ENCODE data around the gene ANXA7. TPM values are rescaled to one million over a fixed set of nuclear protein-coding genes. Genes with fewer than 3 reads are reported as not detected.

ANXA7 gene
- 39.1 TPM for polyA plus RNA-seq (2013, experiment 1 of 2)
- 38.8 TPM for polyA plus RNA-seq (2013, experiment 2 of 2)

- H3K27me3 ChIP-seq (ENCODE audit: insufficient read depth, low read length, poor library complexity), result no peaks in the 10 kb centered on the region
- H3K56ac ChIP-seq (ENCODE audit: low read length), result peak within 1 kb of the TSS; percentile 99
- peak within 1 kb of the TSS; percentile 76 for H3K18ac ChIP-seq (ENCODE audit: low read length)
- no peak within 1 kb of the TSS for H2BK15ac ChIP-seq (replicated peaks; ENCODE audit: low read depth)
- H2AK5ac ChIP-seq (ENCODE audit: low read length), result no peak within 1 kb of the TSS
- H3K4me3 ChIP-seq (ENCODE audit: low read length), result peak within 1 kb of the TSS; percentile 42
- H3K27ac ChIP-seq (ENCODE audit: low read depth, low read length), result peak within 1 kb of the TSS; percentile 76
- peak; percentile 96 for DNase-seq
- H3K23ac ChIP-seq (ENCODE audit: low read length), result peak within 1 kb of the TSS; percentile 74
- peaks cover 2% of the 10 kb centered on the region for H3K4me1 ChIP-seq (ENCODE audit: control insufficient read depth, low read depth, low read length)
- peak within 1 kb of the TSS; percentile 81 for H3K9ac ChIP-seq (ENCODE audit: low read length)
- H2BK120ac ChIP-seq (ENCODE audit: low read depth, low read length), result peak within 1 kb of the TSS; percentile 75
- no peaks in the 10 kb centered on the region for H3K36me3 ChIP-seq (ENCODE audit: control insufficient read depth, insufficient read depth, low read length)
- peak within 1 kb of the TSS; percentile 83 for H2BK5ac ChIP-seq (ENCODE audit: low read length)
- WGBS (ENCODE audit: extremely low coverage, insufficient coverage, low lambda C conversion rate), result no CpG with 5 or more reads among the region's 62 CpGs
- H3K79me2 ChIP-seq (ENCODE audit: control insufficient read depth, insufficient read depth, low read length), result peaks cover 16% of the 10 kb centered on the region
- H4K5ac ChIP-seq (ENCODE audit: low read length), result no peak within 1 kb of the TSS
- H4K8ac ChIP-seq (ENCODE audit: low read depth, low read length), result peak within 1 kb of the TSS; percentile 41
- H3K4me2 ChIP-seq (ENCODE audit: low read length), result peak within 1 kb of the TSS; percentile 71
- H3K4ac ChIP-seq (ENCODE audit: low read depth, low read length), result peak within 1 kb of the TSS; percentile 28
- H3K79me1 ChIP-seq (ENCODE audit: low read length), result peaks cover 10% of the 10 kb centered on the region
Observed at GRCh38 chr10:73413528-73414229, at the start of gene ANXA7. TSS of gene ANXA7 (minus strand) at chr10:73414058. CDS start at chr10:73400856, 13,202 bp downstream.

GRCh38 chr10:73460897-73461296 lies 47.0 kb upstream of the ANXA7 start:
- H3K79me2 ChIP-seq (ENCODE audit: control insufficient read depth, insufficient read depth, low read length), result no peaks in the 10 kb centered on the region
- H3K4me3 ChIP-seq (ENCODE audit: low read length), result no peak overlapping the region
- H3K27ac ChIP-seq (ENCODE audit: low read depth, low read length), result no peak overlapping the region
- no peak overlapping the region for H2BK15ac ChIP-seq (replicated peaks; ENCODE audit: low read depth)
- H3K4ac ChIP-seq (ENCODE audit: low read depth, low read length), result no peak overlapping the region
- no peak overlapping the region for H2BK5ac ChIP-seq (ENCODE audit: low read length)
- H4K5ac ChIP-seq (ENCODE audit: low read length), result no peak overlapping the region
- no CpG with 5 or more reads among the region's 4 CpGs for WGBS (ENCODE audit: extremely low coverage, insufficient coverage, low lambda C conversion rate)
- no peak overlapping the region for H2BK120ac ChIP-seq (ENCODE audit: low read depth, low read length)
- H3K4me1 ChIP-seq (ENCODE audit: control insufficient read depth, low read depth, low read length), result no peaks in the 10 kb centered on the region
- no peak overlapping the region for H2AK5ac ChIP-seq (ENCODE audit: low read length)
- H3K36me3 ChIP-seq (ENCODE audit: control insufficient read depth, insufficient read depth, low read length), result no peaks in the 10 kb centered on the region
- no peak for DNase-seq
- H3K56ac ChIP-seq (ENCODE audit: low read length), result no peak overlapping the region
- H3K9ac ChIP-seq (ENCODE audit: low read length), result no peak overlapping the region
- no peak overlapping the region for H3K18ac ChIP-seq (ENCODE audit: low read length)
- no peak overlapping the region for H3K4me2 ChIP-seq (ENCODE audit: low read length)
- no peak overlapping the region for H3K23ac ChIP-seq (ENCODE audit: low read length)
- no peaks in the 10 kb centered on the region for H3K79me1 ChIP-seq (ENCODE audit: low read length)
- H3K27me3 ChIP-seq (ENCODE audit: insufficient read depth, low read length, poor library complexity), result no peaks in the 10 kb centered on the region
- H4K8ac ChIP-seq (ENCODE audit: low read depth, low read length), result no peak overlapping the region

GRCh38 chr10:73459683-73460314 lies 45.9 kb upstream of the ANXA7 start:
- no peaks in the 10 kb centered on the region for H3K79me1 ChIP-seq (ENCODE audit: low read length)
- no peak overlapping the region for H3K4ac ChIP-seq (ENCODE audit: low read depth, low read length)
- no peak overlapping the region for H3K4me2 ChIP-seq (ENCODE audit: low read length)
- no peaks in the 10 kb centered on the region for H3K79me2 ChIP-seq (ENCODE audit: control insufficient read depth, insufficient read depth, low read length)
- no peak overlapping the region for H2BK120ac ChIP-seq (ENCODE audit: low read depth, low read length)
- H3K18ac ChIP-seq (ENCODE audit: low read length), result no peak overlapping the region
- no peak for DNase-seq
- H3K36me3 ChIP-seq (ENCODE audit: control insufficient read depth, insufficient read depth, low read length), result no peaks in the 10 kb centered on the region
- no peaks in the 10 kb centered on the region for H3K4me1 ChIP-seq (ENCODE audit: control insufficient read depth, low read depth, low read length)
- H4K5ac ChIP-seq (ENCODE audit: low read length), result no peak overlapping the region
- no CpG with 5 or more reads among the region's 6 CpGs for WGBS (ENCODE audit: extremely low coverage, insufficient coverage, low lambda C conversion rate)
- no peaks in the 10 kb centered on the region for H3K27me3 ChIP-seq (ENCODE audit: insufficient read depth, low read length, poor library complexity)
- H2AK5ac ChIP-seq (ENCODE audit: low read length), result no peak overlapping the region
- H3K4me3 ChIP-seq (ENCODE audit: low read length), result no peak overlapping the region
- no peak overlapping the region for H4K8ac ChIP-seq (ENCODE audit: low read depth, low read length)
- H2BK15ac ChIP-seq (replicated peaks; ENCODE audit: low read depth), result no peak overlapping the region
- H3K56ac ChIP-seq (ENCODE audit: low read length), result no peak overlapping the region
- no peak overlapping the region for H3K27ac ChIP-seq (ENCODE audit: low read depth, low read length)
- no peak overlapping the region for H2BK5ac ChIP-seq (ENCODE audit: low read length)
- H3K23ac ChIP-seq (ENCODE audit: low read length), result no peak overlapping the region
- no peak overlapping the region for H3K9ac ChIP-seq (ENCODE audit: low read length)

GRCh38 chr10:73456187-73456890 lies 42.5 kb upstream of the ANXA7 start:
- Histone ChIP-seq H2BK120ac (ENCODE audit: low read depth, low read length) (no peak overlapping the region), H2AK5ac (ENCODE audit: low read length) (no peak overlapping the region), H2BK5ac (ENCODE audit: low read length) (no peak overlapping the region), H3K79me1 (ENCODE audit: low read length) (no peaks in the 10 kb centered on the region), H3K36me3 (ENCODE audit: control insufficient read depth, insufficient read depth, low read length) (no peaks in the 10 kb centered on the region), H3K18ac (ENCODE audit: low read length) (no peak overlapping the region), H3K56ac (ENCODE audit: low read length) (no peak overlapping the region), H4K8ac (ENCODE audit: low read depth, low read length) (no peak overlapping the region), H3K27me3 (ENCODE audit: insufficient read depth, low read length, poor library complexity) (no peaks in the 10 kb centered on the region), H2BK15ac (replicated peaks; ENCODE audit: low read depth) (no peak overlapping the region), H4K5ac (ENCODE audit: low read length) (no peak overlapping the region), H3K23ac (ENCODE audit: low read length) (no peak overlapping the region), H3K4ac (ENCODE audit: low read depth, low read length) (no peak overlapping the region), H3K9ac (ENCODE audit: low read length) (no peak overlapping the region), H3K79me2 (ENCODE audit: control insufficient read depth, insufficient read depth, low read length) (no peaks in the 10 kb centered on the region), H3K27ac (ENCODE audit: low read depth, low read length) (no peak overlapping the region), H3K4me3 (ENCODE audit: low read length) (no peak overlapping the region), H3K4me1 (ENCODE audit: control insufficient read depth, low read depth, low read length) (no peaks in the 10 kb centered on the region), H3K4me2 (ENCODE audit: low read length) (no peak overlapping the region)
- DNase-seq, result peak; percentile 27
- WGBS (ENCODE audit: extremely low coverage, insufficient coverage, low lambda C conversion rate), result no CpG with 5 or more reads among the region's 2 CpGs

GRCh38 chr10:73449113-73449512 lies 35.3 kb upstream of the ANXA7 start:
- Histone ChIP-seq H3K4me1 (ENCODE audit: control insufficient read depth, low read depth, low read length) (no peaks in the 10 kb centered on the region), H2AK5ac (ENCODE audit: low read length) (no peak overlapping the region), H3K4me2 (ENCODE audit: low read length) (no peak overlapping the region), H3K4ac (ENCODE audit: low read depth, low read length) (no peak overlapping the region), H3K9ac (ENCODE audit: low read length) (no peak overlapping the region), H3K56ac (ENCODE audit: low read length) (no peak overlapping the region), H3K27me3 (ENCODE audit: insufficient read depth, low read length, poor library complexity) (no peaks in the 10 kb centered on the region), H3K36me3 (ENCODE audit: control insufficient read depth, insufficient read depth, low read length) (no peaks in the 10 kb centered on the region), H3K27ac (ENCODE audit: low read depth, low read length) (no peak overlapping the region), H3K23ac (ENCODE audit: low read length) (no peak overlapping the region), H3K18ac (ENCODE audit: low read length) (no peak overlapping the region), H3K79me1 (ENCODE audit: low read length) (no peaks in the 10 kb centered on the region), H4K8ac (ENCODE audit: low read depth, low read length) (no peak overlapping the region), H2BK120ac (ENCODE audit: low read depth, low read length) (no peak overlapping the region), H2BK5ac (ENCODE audit: low read length) (no peak overlapping the region), H2BK15ac (replicated peaks; ENCODE audit: low read depth) (no peak overlapping the region), H3K4me3 (ENCODE audit: low read length) (no peak overlapping the region), H4K5ac (ENCODE audit: low read length) (no peak overlapping the region), H3K79me2 (ENCODE audit: control insufficient read depth, insufficient read depth, low read length) (no peaks in the 10 kb centered on the region)
- DNase-seq, result no peak
- WGBS (ENCODE audit: extremely low coverage, insufficient coverage, low lambda C conversion rate), result no CpG with 5 or more reads among the region's 1 CpG
